ENCODE data around the gene GPHB5.
"Not testable (repeated sequence)": the region's sequence is repeated elsewhere in the genome, so short reads cannot be mapped to it uniquely, and the experiment has no call there.

Gene GPHB5, protein sequence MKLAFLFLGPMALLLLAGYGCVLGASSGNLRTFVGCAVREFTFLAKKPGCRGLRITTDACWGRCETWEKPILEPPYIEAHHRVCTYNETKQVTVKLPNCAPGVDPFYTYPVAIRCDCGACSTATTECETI

GRCh38 chr14:63318835-63319234 lies at the start of gene GPHB5:
Gene GPHB5, minus strand, starts transcription at chr14:63318935. Its CDS starts 1,086 bp downstream, at chr14:63317849.
- Mint-ChIP-seq H3K27me3 (peaks cover 22% of the 10 kb centered on the region), H3K27ac (no peak within 1 kb of the TSS), H3K4me3 (no peak within 1 kb of the TSS), H3K9me3 (no peaks in the 10 kb centered on the region), H3K4me1 (no peaks in the 10 kb centered on the region)
- no peak for DNase-seq
- no peak for ATAC-seq

DNA sequence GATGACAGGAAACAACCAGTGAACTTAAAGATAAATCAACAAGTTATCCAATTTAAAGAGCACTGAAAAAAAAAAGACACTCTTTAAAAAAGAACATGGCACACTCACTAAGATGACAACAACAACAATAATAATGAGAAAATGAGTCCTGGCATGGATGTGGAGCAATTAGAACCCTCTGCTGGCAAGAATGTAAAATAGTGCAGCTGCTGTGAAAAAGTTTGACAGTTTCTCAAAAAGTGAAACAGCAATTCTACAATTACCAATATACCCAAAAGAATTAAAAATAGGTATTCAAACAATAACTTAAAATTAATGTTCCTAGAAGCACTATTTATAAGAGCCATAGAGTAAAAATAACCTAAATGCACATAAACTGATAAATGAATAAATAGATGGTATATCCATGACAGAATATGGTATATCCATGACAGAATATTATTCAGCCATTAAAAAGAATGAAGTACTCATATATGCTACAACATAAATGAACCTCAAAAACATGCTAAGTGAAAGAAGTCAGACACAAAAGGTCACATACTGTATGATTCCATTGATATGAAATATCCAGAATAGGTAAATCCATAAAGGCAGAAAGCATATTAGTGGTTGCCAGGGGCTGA lies 49.1 kb upstream of the GPHB5 start:
- H3K27me3 Mint-ChIP-seq = no peaks in the 10 kb centered on the region
- H3K9me3 Mint-ChIP-seq = peaks cover 8 to 23% of the 10 kb centered on the region in 2 donors
- no peaks in the 10 kb centered on the region for H3K4me1 Mint-ChIP-seq
- no peak overlapping the region for H3K4me3 Mint-ChIP-seq
- H3K27ac Mint-ChIP-seq = no peak overlapping the region
- DNase-seq (no peak), ATAC-seq (no peak)

DNA sequence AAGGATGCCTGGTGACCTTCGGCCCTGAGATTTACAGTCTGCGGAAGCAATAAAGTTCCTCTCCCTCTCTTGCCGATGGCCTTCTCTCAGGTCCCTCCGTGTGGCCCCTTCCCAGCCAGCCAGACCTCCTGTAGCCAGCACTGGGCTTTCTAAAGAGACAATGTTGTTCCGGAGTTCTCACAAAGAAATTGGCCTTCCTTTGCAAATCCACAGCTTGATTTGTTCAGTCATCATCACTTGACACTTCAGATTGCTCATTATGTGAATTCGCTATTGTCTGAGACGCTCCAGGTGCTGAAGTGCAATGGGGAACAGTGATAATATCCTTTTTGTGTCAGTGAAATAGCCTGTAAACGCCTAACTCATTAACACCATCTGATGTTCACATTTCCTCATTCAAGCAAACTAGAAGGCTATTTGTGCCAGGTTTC lies 43.7 kb upstream of the GPHB5 start:
- no peak for ATAC-seq
- peaks cover 12% of the 10 kb centered on the region for H3K27me3 Mint-ChIP-seq

GRCh38 chr14:63361790-63362189 lies 43.1 kb upstream of the GPHB5 start:
- Mint-ChIP-seq H3K27me3 (peaks cover 18% of the 10 kb centered on the region), H3K4me3 (no peak overlapping the region), H3K27ac (no peak overlapping the region), H3K4me1 (no peaks in the 10 kb centered on the region), H3K9me3 (peaks cover 8 to 15% of the 10 kb centered on the region in 2 donors)
- no peak for ATAC-seq
- no peak for DNase-seq

More for the DNA sequence above, 43.7 kb upstream of the GPHB5 start:
- no peak for DNase-seq
- peaks cover 8 to 15% of the 10 kb centered on the region in 2 donors for H3K9me3 Mint-ChIP-seq
- H3K4me3 Mint-ChIP-seq = no peak overlapping the region
- no peak overlapping the region for H3K27ac Mint-ChIP-seq
- no peaks in the 10 kb centered on the region for H3K4me1 Mint-ChIP-seq

DNA sequence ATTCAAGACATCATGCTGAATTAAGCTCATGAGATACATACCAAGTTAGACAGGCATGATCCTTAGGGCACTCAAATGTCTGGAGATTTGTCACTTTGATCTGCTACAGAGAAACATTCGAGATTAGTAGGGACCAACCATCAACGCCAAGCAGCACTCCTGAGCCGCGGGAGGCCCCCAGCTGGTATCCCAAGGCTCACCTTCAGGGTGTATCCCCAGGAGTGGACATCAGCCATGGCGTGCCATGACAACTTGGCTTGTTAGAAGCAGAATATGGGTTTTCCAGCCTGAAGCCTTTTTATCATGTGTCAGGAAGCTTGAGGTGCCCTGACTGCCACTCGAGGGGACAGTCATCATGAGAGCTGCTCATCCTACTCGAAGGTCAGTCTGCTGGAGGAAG lies 39.1 kb upstream of the GPHB5 start:
- DNase-seq = no peak
- Mint-ChIP-seq H3K4me3 (no peak overlapping the region), H3K4me1 (no peaks in the 10 kb centered on the region), H3K9me3 (no peaks in the 10 kb centered on the region), H3K27ac (no peak overlapping the region), H3K27me3 (peaks cover 34% of the 10 kb centered on the region)
- ATAC-seq = no peak

- H3K27ac Mint-ChIP-seq = no peak overlapping the region
- no peak for DNase-seq
- H3K27me3 Mint-ChIP-seq = peaks cover 42% of the 10 kb centered on the region
- H3K4me3 Mint-ChIP-seq = no peak overlapping the region
- ATAC-seq = no peak
- no peaks in the 10 kb centered on the region for H3K9me3 Mint-ChIP-seq
- no peaks in the 10 kb centered on the region for H3K4me1 Mint-ChIP-seq
Measured at GRCh38 chr14:63345826-63346225, 27.1 kb upstream of the GPHB5 start.

GRCh38 chr14:63344336-63344735 lies 25.6 kb upstream of the GPHB5 start:
- H3K27ac Mint-ChIP-seq = no peak overlapping the region
- DNase-seq = no peak
- ATAC-seq = no peak
- no peak overlapping the region for H3K4me3 Mint-ChIP-seq
- H3K9me3 Mint-ChIP-seq = no peaks in the 10 kb centered on the region
- peaks cover 51% of the 10 kb centered on the region for H3K27me3 Mint-ChIP-seq
- H3K4me1 Mint-ChIP-seq = no peaks in the 10 kb centered on the region

GRCh38 chr14:63343878-63344277 lies 25.1 kb upstream of the GPHB5 start:
- Mint-ChIP-seq H3K4me1 (no peaks in the 10 kb centered on the region), H3K27me3 (peaks cover 51% of the 10 kb centered on the region), H3K27ac (no peak overlapping the region), H3K4me3 (no peak overlapping the region), H3K9me3 (no peaks in the 10 kb centered on the region)
- no peak for ATAC-seq
- no peak for DNase-seq

- Mint-ChIP-seq H3K4me3 (no peak overlapping the region), H3K27ac (no peak overlapping the region), H3K9me3 (peaks cover 0 to 3% of the 10 kb centered on the region in 2 donors), H3K27me3 (peaks cover 48% of the 10 kb centered on the region), H3K4me1 (no peaks in the 10 kb centered on the region)
- ATAC-seq = no peak
- DNase-seq = no peak
Measured at GRCh38 chr14:63342371-63342770, 23.6 kb upstream of the GPHB5 start.

GRCh38 chr14:63328787-63329737 lies 10.3 kb upstream of the GPHB5 start:
- H3K4me3 Mint-ChIP-seq = no peak overlapping the region
- ATAC-seq = no peak
- H3K27ac Mint-ChIP-seq = no peak overlapping the region
- no peaks in the 10 kb centered on the region for H3K4me1 Mint-ChIP-seq
- H3K27me3 Mint-ChIP-seq = peaks cover 22% of the 10 kb centered on the region
- H3K9me3 Mint-ChIP-seq = no peaks in the 10 kb centered on the region
- no peak for DNase-seq

GRCh38 chr14:63326840-63327239 lies 8.1 kb upstream of the GPHB5 start:
- no peak for ATAC-seq
- no peak for DNase-seq
- Mint-ChIP-seq H3K27me3 (peaks cover 4% of the 10 kb centered on the region), H3K4me3 (no peak overlapping the region), H3K27ac (no peak overlapping the region), H3K4me1 (no peaks in the 10 kb centered on the region), H3K9me3 (no peaks in the 10 kb centered on the region)

GRCh38 chr14:63322897-63323573 lies 4.3 kb upstream of the GPHB5 start:
- DNase-seq = no peak
- peaks cover 7% of the 10 kb centered on the region for H3K27me3 Mint-ChIP-seq
- H3K9me3 Mint-ChIP-seq = no peaks in the 10 kb centered on the region
- no peak for ATAC-seq
- no peaks in the 10 kb centered on the region for H3K4me1 Mint-ChIP-seq
- no peak overlapping the region for H3K27ac Mint-ChIP-seq
- H3K4me3 Mint-ChIP-seq = no peak overlapping the region

GRCh38 chr14:63322472-63322871 lies 3.7 kb upstream of the GPHB5 start:
- no peak for ATAC-seq
- H3K4me1 Mint-ChIP-seq = no peaks in the 10 kb centered on the region
- H3K27me3 Mint-ChIP-seq = peaks cover 7% of the 10 kb centered on the region

GRCh38 chr14:63308723-63309317 lies 9.9 kb downstream of the GPHB5 start:
- H3K9me3 Mint-ChIP-seq = no peaks in the 10 kb centered on the region
- no peak for DNase-seq
- no peak overlapping the region for H3K4me3 Mint-ChIP-seq
- H3K27me3 Mint-ChIP-seq = peaks cover 25% of the 10 kb centered on the region
- no peaks in the 10 kb centered on the region for H3K4me1 Mint-ChIP-seq
- no peak overlapping the region for H3K27ac Mint-ChIP-seq
- no peak for ATAC-seq

More at GRCh38 chr14:63322472-63322871, 3.7 kb upstream of the GPHB5 start:
- Mint-ChIP-seq H3K4me3 (no peak overlapping the region), H3K27ac (no peak overlapping the region), H3K9me3 (no peaks in the 10 kb centered on the region)
- no peak for DNase-seq

DNA sequence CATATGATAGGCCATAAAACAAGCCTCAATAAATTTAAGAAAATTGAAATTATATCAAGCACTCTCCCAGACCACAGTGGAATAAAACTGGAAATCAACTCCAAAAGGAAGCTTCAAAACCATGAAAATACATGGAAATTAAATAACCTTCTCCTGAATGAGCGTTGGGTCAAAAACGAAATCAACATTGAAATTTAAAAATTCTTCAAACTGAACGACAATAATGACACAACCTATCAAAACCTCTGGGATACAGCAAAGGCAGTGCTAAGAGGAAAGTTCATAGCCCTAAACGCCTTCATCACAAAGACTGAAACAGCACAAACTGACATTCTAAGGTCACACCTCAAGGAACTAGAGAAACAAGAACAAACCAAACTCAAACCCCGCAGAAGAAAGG lies 14.3 kb downstream of the GPHB5 start:
- not testable (repeated sequence) for DNase-seq, H3K4me1 Mint-ChIP-seq, H3K27ac Mint-ChIP-seq, ATAC-seq, H3K9me3 Mint-ChIP-seq, H3K4me3 Mint-ChIP-seq
- H3K27me3 Mint-ChIP-seq = peaks cover 23% of the 10 kb centered on the region
